Endothelial cell of umbilical vein (primary cell): ENCODE results near the gene COL4A1. TPM values are rescaled to one million over a fixed set of nuclear protein-coding genes. Genes with fewer than 3 reads are reported as not detected.

Experiments
- BruUV-seq: library from RNA; stranded (reverse); fragments of 400-500 nt; replicated peaks from 2 replicates; lab custom pipeline; 2021; lab: Mats Ljungman, UMichigan
- CTCF ChIA-PET: fragments of 300-600, 350-600 bp; sonication (Branson Sonifier 250); formaldehyde crosslinking; loops from one replicate; lab custom pipeline; 2021; ENCODE audit warnings: antibody characterized with exemption, inconsistent platforms; lab: Charles Lee
- POLR2A ChIA-PET: fragments of 300-600, 350-600 bp; sonication (Branson Sonifier 250); formaldehyde crosslinking; loops from one replicate; lab custom pipeline; 2021; ENCODE audit warnings: antibody characterized with exemption, inconsistent platforms; lab: Charles Lee
- DNase-seq: peaks from one replicate; pipeline ENCODE4 v3.0.0-alpha.2; 2011; ENCODE audit warnings: low read depth, low spot score
- FAIRE-seq: peaks from 2 replicates; lab custom pipeline; 2011; peaks lifted over from hg19 to GRCh38; lab: Jason Lieb, UNC
- H2AFZ ChIP-seq: 2 replicates; pipeline ENCODE4 v1.6.0; 2012; ENCODE audit warnings: low read depth, low read length, control low read depth, inconsistent platforms
- H3K27ac ChIP-seq: 2 replicates; pipeline ENCODE4 v1.5.1; 2011; ENCODE audit warnings: low read depth, mild to moderate bottlenecking, control low read depth, low read length, moderate library complexity; ENCODE audit not compliant: insufficient read depth
- H3K27me3 ChIP-seq, 2 experiments: 2 replicates each; pipeline versions ENCODE4 v1.6.0 to v1.6.1; 2011; ENCODE audit warnings: low read length in 2 of 2, mixed read lengths in 1 of 2; ENCODE audit not compliant: control insufficient read depth in 2 of 2, insufficient read depth in 2 of 2
- H3K36me3 ChIP-seq, 2 experiments: 2 replicates in 1 of 2; 3 replicates in 1 of 2; pipeline ENCODE4 v1.5.1; 2011; ENCODE audit warnings: low read length in 2 of 2, mild to moderate bottlenecking in 1 of 2, moderate library complexity in 1 of 2; ENCODE audit not compliant: control insufficient read depth in 2 of 2, insufficient read depth in 2 of 2; ENCODE audit errors: extremely low read depth in 1 of 2
- H3K4me1 ChIP-seq: 3 replicates; pipeline ENCODE4 v1.5.1; 2011; ENCODE audit warnings: mild to moderate bottlenecking, low read length; ENCODE audit not compliant: control insufficient read depth, insufficient read depth; ENCODE audit errors: extremely low read depth
- H3K4me2 ChIP-seq: 2 replicates; pipeline ENCODE4 v1.6.1; 2011; ENCODE audit warnings: low read length, control low read depth, mixed read lengths; ENCODE audit not compliant: insufficient read depth
- H3K4me3 ChIP-seq, 3 experiments: fragments of 200-600 bp in 1 of 3; sonication (generic), shearing (Covaris generic) in 1 of 3; replicated peaks in 1 of 3; 2 replicates each; pipeline ENCODE4 v1.5.1; 2011 to 2016; ENCODE audit warnings: control low read depth in 3 of 3, low read length in 3 of 3, mild to moderate bottlenecking in 2 of 3, inconsistent platforms in 1 of 3, low read depth in 1 of 3, moderate library complexity in 1 of 3; ENCODE audit not compliant: insufficient read depth in 1 of 3
- H3K79me2 ChIP-seq: 2 replicates; pipeline ENCODE4 v1.6.0; 2012; ENCODE audit warnings: low read length, inconsistent platforms; ENCODE audit not compliant: control insufficient read depth, insufficient read depth
- H3K9ac ChIP-seq: replicated peaks from 2 replicates; pipeline ENCODE3; 2011; ENCODE audit warnings: low read length, control low read depth; ENCODE audit not compliant: insufficient read depth; ENCODE audit errors: extremely low read depth
- H3K9me1 ChIP-seq: replicated peaks from 3 replicates; pipeline ENCODE4 v1.6.0; 2011; ENCODE audit warnings: mild to moderate bottlenecking, low read length; ENCODE audit not compliant: control insufficient read depth, insufficient read depth; ENCODE audit errors: extremely low read depth
- H3K9me3 ChIP-seq: replicated peaks from 2 replicates; pipeline ENCODE4 v1.5.1; 2012; ENCODE audit warnings: low read length, inconsistent platforms; ENCODE audit not compliant: control insufficient read depth, insufficient read depth
- H4K20me1 ChIP-seq: replicated peaks from 2 replicates; pipeline ENCODE3; 2011; ENCODE audit warnings: mild to moderate bottlenecking, low read length; ENCODE audit not compliant: control insufficient read depth, insufficient read depth; ENCODE audit errors: extremely low read depth
- EZH2 ChIP-seq: IDR thresholded peaks from 2 replicates; pipeline ENCODE4 v1.6.1; 2012; ENCODE audit warnings: borderline replicate concordance, low read depth, mild to moderate bottlenecking, moderate library complexity, low read length, inconsistent platforms; ENCODE audit not compliant: severe bottlenecking
- FOS ChIP-seq: IDR thresholded peaks from 2 replicates; pipeline ENCODE4 v1.6.1; 2011; ENCODE audit warnings: mild to moderate bottlenecking, low read length, moderate library complexity, borderline replicate concordance; ENCODE audit not compliant: insufficient read depth
- GATA2 ChIP-seq: IDR thresholded peaks from 2 replicates; pipeline ENCODE4 v1.7.0; 2011; ENCODE audit warnings: low read depth, mild to moderate bottlenecking, moderate library complexity, mixed read lengths, low read length; ENCODE audit not compliant: insufficient read length, insufficient read depth
- JUN ChIP-seq: IDR thresholded peaks from 2 replicates; pipeline ENCODE4 v1.6.1; 2011; ENCODE audit warnings: borderline replicate concordance, low read depth; ENCODE audit not compliant: insufficient read length, insufficient read depth
- MYC ChIP-seq: IDR thresholded peaks from one replicate; pipeline ENCODE4 v1.6.1; 2011; ENCODE audit warnings: mild to moderate bottlenecking, low read depth, low read length
- POLR2A ChIP-seq: IDR thresholded peaks from 2 replicates; pipeline ENCODE4 v1.6.1; 2012; ENCODE audit warnings: low read depth, mild to moderate bottlenecking, control low read depth, low read length
- POLR2AphosphoS5 ChIP-seq: IDR thresholded peaks from 2 replicates; pipeline ENCODE4 v1.6.1; 2012; ENCODE audit warnings: low read depth, mild to moderate bottlenecking, control low read depth, low read length, moderate library complexity; ENCODE audit not compliant: insufficient read depth
- dilution Hi-C: fragments of 300-500 bp; cut with MboI; formaldehyde crosslinking; loops from one replicate; pipeline ENCODE4 v1.15.0; 2019; ENCODE audit warnings: low sequenced_read_pairs; ENCODE audit not compliant: extremely low pct_ligation_motif_present
- intact Hi-C: fragments of 100-400 bp; cut with micrococcal nuclease; formaldehyde crosslinking; loops from one replicate; pipeline ENCODE4 v1.10.0; 2022
- polyA plus RNA-seq, 4 experiments: library from polyadenylated mRNA; depleted of rRNA in 3 of 4; stranded (reverse) in 3 of 4; unstranded in 1 of 4; fragments of >200 nt; gene quantifications; 2 replicates each; pipeline versions ENCODE4 v1.2.1 to v1.2.3, GENCODE V29; 2011 to 2012; ENCODE audit warnings: missing spikeins in 1 of 4
- total RNA-seq: library from RNA; stranded (reverse); gene quantifications from 2 replicates; pipeline ENCODE4 v1.2.3, GENCODE V29; 2021
- TF ChIP-seq, protein P1 (sequence below), 2 donors: IDR thresholded peaks; 1 replicate in 1 of 2; 2 replicates in 1 of 2; pipeline ENCODE4 v1.5.1; 2011; ENCODE audit warnings: low read length in 2 of 2, mild to moderate bottlenecking in 2 of 2, moderate library complexity in 2 of 2, control low read depth in 1 of 2, inconsistent platforms in 1 of 2, low read depth in 1 of 2; ENCODE audit not compliant: insufficient read depth in 1 of 2; ENCODE audit errors: extremely low read depth in 1 of 2
- TF ChIP-seq, protein P2 (sequence below): IDR thresholded peaks from 2 replicates; pipeline ENCODE4 v1.6.1; 2011; ENCODE audit not compliant: insufficient read depth, insufficient read length

Gene COL4A1
- total and polyA plus RNA-seq, 2 donors (not counting 3 experiments of a cell fraction or from before 2014, with no cell fraction given) = 384 to 1,119 TPM

DNA sequence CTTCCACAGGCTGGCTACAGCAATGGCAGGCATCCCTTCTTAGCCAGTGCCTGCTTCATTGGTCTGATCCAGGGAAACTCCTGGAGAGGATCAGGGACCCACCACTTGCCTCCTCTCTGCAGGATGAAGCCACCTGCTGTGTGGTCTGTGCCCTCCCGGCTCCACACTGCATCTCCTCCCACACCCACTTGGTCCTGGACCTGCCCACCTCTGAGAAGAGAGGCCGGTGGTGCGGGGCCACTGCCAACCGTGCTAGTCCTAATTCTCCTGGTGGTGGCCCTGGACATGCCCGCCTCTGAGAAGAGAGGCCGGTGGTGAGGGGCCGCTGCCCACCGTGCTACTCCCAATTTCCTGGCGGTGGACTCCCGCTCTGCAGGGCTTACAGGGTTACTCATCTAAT, 98.8 kb downstream of the COL4A1 start:
- H3K9me3 ChIP-seq = no peaks in the 10 kb centered on the region
- no peaks in the 10 kb centered on the region for H3K79me2 ChIP-seq
- FAIRE-seq (no peak), DNase-seq (no peak)
- no peaks in the 10 kb centered on the region for H3K4me1 ChIP-seq
- intact Hi-C loops = no loop called here
- no peak overlapping the region for H3K4me3 ChIP-seq
- no TSS peak for BruUV-seq
- TF ChIP-seq MYC = no peak
- no peak for TF ChIP-seq POLR2AphosphoS5
- TF ChIP-seq FOS = no peak
- TF ChIP-seq EZH2 = no peak
- no peak for TF ChIP-seq GATA2
- no peak for TF ChIP-seq JUN
- TF ChIP-seq, protein P1, sequence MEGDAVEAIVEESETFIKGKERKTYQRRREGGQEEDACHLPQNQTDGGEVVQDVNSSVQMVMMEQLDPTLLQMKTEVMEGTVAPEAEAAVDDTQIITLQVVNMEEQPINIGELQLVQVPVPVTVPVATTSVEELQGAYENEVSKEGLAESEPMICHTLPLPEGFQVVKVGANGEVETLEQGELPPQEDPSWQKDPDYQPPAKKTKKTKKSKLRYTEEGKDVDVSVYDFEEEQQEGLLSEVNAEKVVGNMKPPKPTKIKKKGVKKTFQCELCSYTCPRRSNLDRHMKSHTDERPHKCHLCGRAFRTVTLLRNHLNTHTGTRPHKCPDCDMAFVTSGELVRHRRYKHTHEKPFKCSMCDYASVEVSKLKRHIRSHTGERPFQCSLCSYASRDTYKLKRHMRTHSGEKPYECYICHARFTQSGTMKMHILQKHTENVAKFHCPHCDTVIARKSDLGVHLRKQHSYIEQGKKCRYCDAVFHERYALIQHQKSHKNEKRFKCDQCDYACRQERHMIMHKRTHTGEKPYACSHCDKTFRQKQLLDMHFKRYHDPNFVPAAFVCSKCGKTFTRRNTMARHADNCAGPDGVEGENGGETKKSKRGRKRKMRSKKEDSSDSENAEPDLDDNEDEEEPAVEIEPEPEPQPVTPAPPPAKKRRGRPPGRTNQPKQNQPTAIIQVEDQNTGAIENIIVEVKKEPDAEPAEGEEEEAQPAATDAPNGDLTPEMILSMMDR (IDR thresholded peaks at IDR 0.05; ENCODE audit: extremely low read depth in 1 of 2, insufficient read depth in 1 of 2, low read depth in 1 of 2, low read length in 2 of 2) = no peak
- TF ChIP-seq POLR2A = no peak
- TF ChIP-seq, protein P2, sequence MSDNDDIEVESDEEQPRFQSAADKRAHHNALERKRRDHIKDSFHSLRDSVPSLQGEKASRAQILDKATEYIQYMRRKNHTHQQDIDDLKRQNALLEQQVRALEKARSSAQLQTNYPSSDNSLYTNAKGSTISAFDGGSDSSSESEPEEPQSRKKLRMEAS = no peak
- H2AFZ ChIP-seq = no peak overlapping the region
- H3K36me3 ChIP-seq = peaks cover 25 to 29% of the 10 kb centered on the region in 2 experiments
- ChIA-PET CTCF (no interaction called here), POLR2A (no interaction called here)
- H4K20me1 ChIP-seq = no peaks in the 10 kb centered on the region
- dilution Hi-C loops = no loop called here
- no peaks in the 10 kb centered on the region for H3K9me1 ChIP-seq
- H3K27me3 ChIP-seq = no peaks in the 10 kb centered on the region
- H3K9ac ChIP-seq = no peak overlapping the region
- no peak overlapping the region for H3K27ac ChIP-seq
- H3K4me2 ChIP-seq = no peak overlapping the region
